ENCODE data around the gene ANKMY2.

DNA sequence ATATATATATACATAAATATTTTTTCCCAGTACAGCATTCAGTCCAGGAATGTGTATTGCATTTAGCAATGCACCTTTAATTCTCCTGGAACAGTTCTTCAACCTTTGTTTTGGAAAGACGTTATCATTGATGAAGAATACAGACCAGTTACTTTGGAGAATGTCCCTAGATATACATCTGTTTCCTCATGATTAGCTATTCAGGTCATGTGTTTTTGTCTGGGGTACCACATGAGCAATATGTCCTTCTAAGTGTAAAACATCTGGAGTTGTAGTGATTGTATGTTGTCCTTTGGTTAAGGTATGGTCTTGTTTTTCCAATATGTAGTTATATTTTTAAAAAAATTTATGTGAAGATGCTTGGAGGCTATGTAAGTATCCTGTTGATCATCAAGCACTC is 10.6 kb upstream of the ANKMY2 start:
- TF ChIP-seq, protein P1, sequence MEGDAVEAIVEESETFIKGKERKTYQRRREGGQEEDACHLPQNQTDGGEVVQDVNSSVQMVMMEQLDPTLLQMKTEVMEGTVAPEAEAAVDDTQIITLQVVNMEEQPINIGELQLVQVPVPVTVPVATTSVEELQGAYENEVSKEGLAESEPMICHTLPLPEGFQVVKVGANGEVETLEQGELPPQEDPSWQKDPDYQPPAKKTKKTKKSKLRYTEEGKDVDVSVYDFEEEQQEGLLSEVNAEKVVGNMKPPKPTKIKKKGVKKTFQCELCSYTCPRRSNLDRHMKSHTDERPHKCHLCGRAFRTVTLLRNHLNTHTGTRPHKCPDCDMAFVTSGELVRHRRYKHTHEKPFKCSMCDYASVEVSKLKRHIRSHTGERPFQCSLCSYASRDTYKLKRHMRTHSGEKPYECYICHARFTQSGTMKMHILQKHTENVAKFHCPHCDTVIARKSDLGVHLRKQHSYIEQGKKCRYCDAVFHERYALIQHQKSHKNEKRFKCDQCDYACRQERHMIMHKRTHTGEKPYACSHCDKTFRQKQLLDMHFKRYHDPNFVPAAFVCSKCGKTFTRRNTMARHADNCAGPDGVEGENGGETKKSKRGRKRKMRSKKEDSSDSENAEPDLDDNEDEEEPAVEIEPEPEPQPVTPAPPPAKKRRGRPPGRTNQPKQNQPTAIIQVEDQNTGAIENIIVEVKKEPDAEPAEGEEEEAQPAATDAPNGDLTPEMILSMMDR (IDR thresholded peaks at IDR 0.05): no peak
- no peak for TF ChIP-seq ZFX (IDR thresholded peaks at IDR 0.05; ENCODE audit: borderline replicate concordance)
